Suprapubic skin (tissue), 4 donors: ENCODE measurements around the gene CPT1A.

Source experiments
- CTCF ChIP-seq, 2 donors: fragments of 200-600 bp in 1 of 2; fragments of 450-650 bp in 1 of 2; sonication (generic) in 1 of 2; IDR thresholded peaks; one replicate each; pipeline ENCODE4 v1.5.1; 2016 to 2019; ENCODE audit warnings: antibody characterized with exemption in 2 of 2, mild to moderate bottlenecking in 1 of 2, moderate library complexity in 1 of 2
- POLR2A ChIP-seq, 2 donors: fragments of 450-650 bp; IDR thresholded peaks; one replicate each; pipeline ENCODE4 v1.6.1; 2017; ENCODE audit warnings: antibody characterized with exemption in 2 of 2, mild to moderate bottlenecking in 2 of 2, moderate library complexity in 2 of 2
- POLR2AphosphoS5 ChIP-seq, 3 donors: sonication (generic); formaldehyde crosslinking; IDR thresholded peaks; one replicate each; pipeline ENCODE4 v1.6.1; 2017; ENCODE audit warnings: antibody characterized with exemption in 3 of 3

GRCh38 chr11:68863553-68864265 lies 22.0 kb upstream of the CPT1A start:
- TF ChIP-seq CTCF (IDR thresholded peaks at IDR 0.05) (no peak), POLR2A (IDR thresholded peaks at IDR 0.05) (no peak), POLR2AphosphoS5 (IDR thresholded peaks at IDR 0.05) (no peak)
